NCI-H1436 treated with DMSO at 0.1 percent for 48 hours (cell line): ENCODE results near the gene TMEM167A.
"Not testable (repeated sequence)": the region's sequence is repeated elsewhere in the genome, so short reads cannot be mapped to it uniquely, and the experiment has no call there.

Source experiments
- DNase-seq: peaks from one replicate; lab custom pipeline; 2025; lab: John Stamatoyannopoulos, UW

The TMEM167A gene

GRCh38 chr5:83090169-83090568, 13.0 kb upstream of the TMEM167A start:
- no peak for DNase-seq

GRCh38 chr5:83085106-83085505, 7.9 kb upstream of the TMEM167A start:
- no peak for DNase-seq

- no peak for DNase-seq
Observed at GRCh38 chr5:83084336-83084735, 7.1 kb upstream of the TMEM167A start.

- no peak for DNase-seq
Observed at GRCh38 chr5:83082750-83083149, 5.6 kb upstream of the TMEM167A start.

- DNase-seq = no peak
Observed at GRCh38 chr5:83077662-83078261, 568 bp upstream of the TMEM167A start.

- no peak for DNase-seq
Observed at GRCh38 chr5:83072966-83073365, 4.2 kb downstream of the TMEM167A start.

- no peak for DNase-seq
Observed at GRCh38 chr5:83071286-83072051, 5.7 kb downstream of the TMEM167A start.

GRCh38 chr5:83069096-83069799, 7.9 kb downstream of the TMEM167A start:
- DNase-seq = no peak

GRCh38 chr5:83067377-83067776, 9.8 kb downstream of the TMEM167A start:
- not testable (repeated sequence) for DNase-seq

- no peak for DNase-seq
Observed at GRCh38 chr5:83066548-83067110, 10.6 kb downstream of the TMEM167A start.

GRCh38 chr5:83059341-83059740, 17.9 kb downstream of the TMEM167A start:
- no peak for DNase-seq

- DNase-seq = no peak
Observed at GRCh38 chr5:83058726-83059125, 18.5 kb downstream of the TMEM167A start.

GRCh38 chr5:83055166-83055565, 22.0 kb downstream of the TMEM167A start:
- no peak for DNase-seq

GRCh38 chr5:83050723-83051340, 26.4 kb downstream of the TMEM167A start:
- DNase-seq = no peak

- DNase-seq = no peak
Observed at GRCh38 chr5:83049370-83049885, 27.8 kb downstream of the TMEM167A start.

GRCh38 chr5:83048811-83049210, 28.4 kb downstream of the TMEM167A start:
- no peak for DNase-seq

GRCh38 chr5:83048277-83048676, 28.9 kb downstream of the TMEM167A start:
- DNase-seq = no peak

GRCh38 chr5:83044926-83045325, 32.3 kb downstream of the TMEM167A start:
- no peak for DNase-seq

GRCh38 chr5:83042507-83042906, 34.7 kb downstream of the TMEM167A start:
- no peak for DNase-seq

GRCh38 chr5:83038924-83039323, 38.3 kb downstream of the TMEM167A start:
- no peak for DNase-seq

GRCh38 chr5:83036991-83037575, 40.1 kb downstream of the TMEM167A start:
- no peak for DNase-seq
